H1 (cell line): ENCODE measurements around the gene CCL1.

ENCODE experiments used
- EP300 ChIP-seq, 2 experiments: IDR thresholded peaks; 1 replicate in 1 of 2; 2 replicates in 1 of 2; pipeline ENCODE4 v1.6.1; 2011 to 2012; ENCODE audit warnings: low read depth in 2 of 2, low read length in 2 of 2, mild to moderate bottlenecking in 2 of 2, borderline replicate concordance in 1 of 2, inconsistent platforms in 1 of 2, moderate library complexity in 1 of 2
- JUND ChIP-seq: IDR thresholded peaks from 2 replicates; pipeline ENCODE4 v1.6.1; 2011; ENCODE audit warnings: mild to moderate bottlenecking, improper control_type of control experiment, low read length
- KDM4A ChIP-seq: IDR thresholded peaks from one replicate; pipeline ENCODE4 v1.7.1; 2012; ENCODE audit warnings: low read depth, mild to moderate bottlenecking, moderate library complexity, low read length, inconsistent platforms; ENCODE audit not compliant: severe bottlenecking
- POLR2A ChIP-seq, 2 experiments: IDR thresholded peaks; 1 replicate in 1 of 2; 2 replicates in 1 of 2; pipeline ENCODE4 v1.6.1; 2011; ENCODE audit warnings: low read depth in 2 of 2, low read length in 2 of 2, mild to moderate bottlenecking in 2 of 2; ENCODE audit errors: control extremely low read depth in 1 of 2
- RAD21 ChIP-seq, 2 experiments: IDR thresholded peaks in 1 of 2; conservative IDR thresholded peaks in 1 of 2; 2 replicates each; pipeline ENCODE4 v1.6.1; 2011; ENCODE audit warnings: low read depth in 2 of 2, low read length in 2 of 2, improper control_type of control experiment in 1 of 2, inconsistent platforms in 1 of 2, mild to moderate bottlenecking in 1 of 2, moderate library complexity in 1 of 2
- TF ChIP-seq, protein P1 (sequence below), 3 experiments: IDR thresholded peaks; 1 replicate in 2 of 3; 2 replicates in 1 of 3; pipeline versions ENCODE4 v1.5.1 to v1.6.1; 2011; ENCODE audit warnings: low read length in 3 of 3, mild to moderate bottlenecking in 3 of 3, inconsistent platforms in 2 of 3, low read depth in 1 of 3, moderate library complexity in 1 of 3; ENCODE audit not compliant: insufficient read depth in 1 of 3; ENCODE audit errors: control extremely low read depth in 1 of 3

DNA sequence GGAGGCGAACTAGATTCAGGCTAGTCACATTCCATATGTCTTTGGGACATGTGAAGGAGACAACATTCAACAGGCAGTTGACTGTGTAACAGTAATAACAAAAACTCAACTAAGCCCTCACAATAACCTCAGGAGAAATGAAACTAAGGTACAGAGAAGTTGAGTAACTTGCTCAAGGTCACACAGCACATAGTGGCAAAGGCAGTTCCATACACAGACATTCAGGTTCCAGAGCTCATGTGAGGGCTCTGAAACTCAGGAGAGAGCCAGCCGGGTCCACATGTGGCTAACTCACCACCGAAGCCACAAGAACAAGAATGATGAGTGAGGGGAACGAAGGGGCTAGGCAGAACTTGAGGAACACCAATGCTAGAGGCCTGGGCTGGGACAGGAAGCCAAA, 46.3 kb upstream of the CCL1 start:
- TF ChIP-seq, protein P1, sequence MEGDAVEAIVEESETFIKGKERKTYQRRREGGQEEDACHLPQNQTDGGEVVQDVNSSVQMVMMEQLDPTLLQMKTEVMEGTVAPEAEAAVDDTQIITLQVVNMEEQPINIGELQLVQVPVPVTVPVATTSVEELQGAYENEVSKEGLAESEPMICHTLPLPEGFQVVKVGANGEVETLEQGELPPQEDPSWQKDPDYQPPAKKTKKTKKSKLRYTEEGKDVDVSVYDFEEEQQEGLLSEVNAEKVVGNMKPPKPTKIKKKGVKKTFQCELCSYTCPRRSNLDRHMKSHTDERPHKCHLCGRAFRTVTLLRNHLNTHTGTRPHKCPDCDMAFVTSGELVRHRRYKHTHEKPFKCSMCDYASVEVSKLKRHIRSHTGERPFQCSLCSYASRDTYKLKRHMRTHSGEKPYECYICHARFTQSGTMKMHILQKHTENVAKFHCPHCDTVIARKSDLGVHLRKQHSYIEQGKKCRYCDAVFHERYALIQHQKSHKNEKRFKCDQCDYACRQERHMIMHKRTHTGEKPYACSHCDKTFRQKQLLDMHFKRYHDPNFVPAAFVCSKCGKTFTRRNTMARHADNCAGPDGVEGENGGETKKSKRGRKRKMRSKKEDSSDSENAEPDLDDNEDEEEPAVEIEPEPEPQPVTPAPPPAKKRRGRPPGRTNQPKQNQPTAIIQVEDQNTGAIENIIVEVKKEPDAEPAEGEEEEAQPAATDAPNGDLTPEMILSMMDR (IDR thresholded peaks at IDR 0.05; ENCODE audit: control extremely low read depth in 1 of 3, insufficient read depth in 1 of 3, low read depth in 1 of 3, low read length in 3 of 3) = no peak
- TF ChIP-seq EP300 (IDR thresholded peaks at IDR 0.05; ENCODE audit: borderline replicate concordance in 1 of 2, low read depth in 2 of 2, low read length in 2 of 2) (no peak), JUND (no peak), KDM4A (no peak), RAD21 (IDR thresholded peaks at IDR 0.05 in 1 of 2, conservative IDR thresholded peaks at IDR 0.05 in 1 of 2; ENCODE audit: low read depth in 2 of 2, low read length in 2 of 2) (no peak), POLR2A (IDR thresholded peaks at IDR 0.05; ENCODE audit: control extremely low read depth in 1 of 2, low read depth in 2 of 2, low read length in 2 of 2) (no peak)
